Measurements from ENCODE around the gene KRT80.

The KRT80 gene

DNA sequence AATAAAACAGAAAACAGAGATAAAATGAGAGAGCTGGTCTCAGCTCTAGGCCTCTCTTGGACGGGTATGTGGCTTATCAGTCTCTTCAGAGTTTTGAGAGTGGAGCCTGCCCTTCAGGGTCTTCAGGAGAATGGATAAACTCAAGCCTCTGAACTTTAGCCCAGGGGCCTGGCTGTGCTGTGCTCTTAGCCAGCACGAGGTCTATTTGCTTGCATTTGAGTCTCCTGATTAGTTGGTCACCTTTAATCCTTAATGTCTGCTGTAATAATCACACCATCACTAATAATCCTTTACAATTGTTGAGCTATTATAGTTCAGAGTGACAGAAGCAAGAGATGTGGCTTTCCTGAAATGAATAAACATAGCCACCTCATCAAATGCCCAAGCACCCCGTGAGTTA lies 24.3 kb downstream of the KRT80 start:
- H3K4me3 ChIP-seq (ENCODE audit: low read length): no peak overlapping the region
- DNase-seq (ENCODE audit: low read depth, low spot score): no peak

- no peak for DNase-seq (ENCODE audit: low read depth, low spot score)
- no peak overlapping the region for H3K4me3 ChIP-seq (ENCODE audit: low read length)
Observed at GRCh38 chr12:52166672-52167071, 25.1 kb downstream of the KRT80 start.

DNA sequence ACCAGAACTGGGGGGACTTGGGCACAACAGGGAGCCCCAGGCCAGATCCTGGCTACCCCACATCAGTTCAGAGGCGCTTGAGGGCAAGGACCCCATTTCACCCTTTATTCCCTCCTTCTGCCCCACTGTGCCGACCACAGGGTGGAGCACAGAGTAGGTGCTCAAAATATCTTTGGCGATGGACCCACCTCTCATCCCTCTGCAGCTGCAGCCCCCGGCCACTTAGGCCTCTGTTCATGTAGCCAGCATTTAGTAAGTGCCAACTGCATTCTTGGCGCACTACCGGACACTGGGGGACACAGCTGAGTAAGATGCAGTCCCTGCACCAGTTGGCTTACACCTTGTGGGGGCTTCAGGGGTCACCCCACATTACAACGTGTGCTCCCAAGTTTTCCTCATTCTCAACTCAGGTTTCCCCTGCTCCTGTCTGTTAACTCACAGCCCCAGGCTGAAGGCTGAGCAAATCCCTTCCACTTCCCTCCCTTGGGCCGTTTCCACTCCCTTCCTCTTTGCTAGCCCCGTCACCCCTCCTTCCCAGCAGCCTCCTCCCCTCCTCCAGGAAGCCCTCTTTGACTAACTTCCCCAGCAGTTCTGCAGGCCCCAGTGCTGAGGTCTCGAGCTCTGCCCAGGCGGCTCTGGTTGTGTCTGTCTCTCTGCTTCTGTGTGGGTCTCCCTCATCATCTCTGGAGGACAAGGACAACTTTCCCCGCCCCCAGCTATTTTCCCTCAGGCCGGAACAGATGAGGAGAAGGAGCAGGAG lies 26.5 kb downstream of the KRT80 start:
- DNase-seq (ENCODE audit: low read depth, low spot score): no peak
- H3K4me3 ChIP-seq (ENCODE audit: low read length): no peak overlapping the region

- no peak for DNase-seq (ENCODE audit: low read depth, low spot score)
- H3K4me3 ChIP-seq (ENCODE audit: low read length): no peak overlapping the region
Observed at GRCh38 chr12:52164624-52165023, 27.2 kb downstream of the KRT80 start.

- DNase-seq (ENCODE audit: low read depth, low spot score): no peak
- H3K4me3 ChIP-seq (ENCODE audit: low read length): no peak overlapping the region
Observed at GRCh38 chr12:52162981-52163380, 28.8 kb downstream of the KRT80 start.

DNA sequence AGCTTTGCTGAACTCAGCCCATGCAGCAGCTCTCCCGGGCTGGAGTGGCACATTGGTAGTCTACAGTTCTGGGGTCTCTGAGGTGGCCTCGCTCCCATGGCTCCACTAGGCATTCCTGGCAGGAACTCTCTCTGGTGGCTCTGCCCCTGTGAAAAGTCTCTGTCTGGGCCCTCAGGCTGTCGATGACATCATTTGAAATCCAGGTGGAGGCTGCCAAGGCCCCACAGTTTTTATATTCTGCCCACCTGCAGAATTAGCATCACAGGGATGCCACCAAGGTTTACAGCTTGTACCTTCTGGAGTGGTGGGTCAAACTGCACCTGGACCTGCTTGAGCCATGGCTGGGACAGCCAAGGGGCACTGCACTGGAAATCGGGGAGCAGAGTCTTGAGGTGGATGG lies 31.6 kb downstream of the KRT80 start:
- DNase-seq (ENCODE audit: low read depth, low spot score): no peak
- H3K4me3 ChIP-seq (ENCODE audit: low read length): no peak overlapping the region

DNA sequence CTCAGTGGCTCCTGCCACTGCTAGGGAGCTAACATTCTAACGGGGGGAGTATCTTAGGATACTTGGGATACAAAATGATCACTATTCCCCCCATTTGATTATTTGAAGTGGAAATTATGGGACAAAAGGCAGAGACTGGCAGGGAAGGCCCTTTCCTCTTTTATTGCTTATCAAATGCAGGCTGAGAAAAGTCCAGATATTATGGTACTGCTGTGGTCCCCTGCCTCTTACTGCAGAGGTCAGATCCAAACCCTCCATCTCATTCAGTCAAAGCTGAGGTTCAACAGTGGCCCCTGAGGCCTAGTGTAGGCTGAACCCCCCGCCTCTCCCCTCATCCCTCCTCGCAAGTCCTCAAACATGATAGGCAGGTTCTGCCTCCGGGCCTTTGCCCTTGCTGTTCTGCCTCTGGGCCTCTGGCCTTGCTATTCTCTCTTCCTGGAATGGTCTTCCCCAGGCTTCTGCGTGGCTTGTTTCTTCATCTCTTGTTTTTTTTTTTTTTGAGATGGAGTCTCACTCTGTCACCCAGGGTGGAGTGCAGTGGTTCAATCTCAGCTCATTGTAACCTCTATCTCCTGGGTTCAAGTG lies 34.2 kb downstream of the KRT80 start:
- H3K4me3 ChIP-seq (ENCODE audit: low read length): no peak overlapping the region
- DNase-seq (ENCODE audit: low read depth, low spot score): no peak

GRCh38 chr12:52156757-52157565 lies 34.9 kb downstream of the KRT80 start:
- no peak overlapping the region for H3K4me3 ChIP-seq (ENCODE audit: low read length)
- DNase-seq (ENCODE audit: low read depth, low spot score): peak; percentile 27

GRCh38 chr12:52156311-52156710 lies 35.5 kb downstream of the KRT80 start:
- DNase-seq (ENCODE audit: low read depth, low spot score): no peak
- no peak overlapping the region for H3K4me3 ChIP-seq (ENCODE audit: low read length)

DNA sequence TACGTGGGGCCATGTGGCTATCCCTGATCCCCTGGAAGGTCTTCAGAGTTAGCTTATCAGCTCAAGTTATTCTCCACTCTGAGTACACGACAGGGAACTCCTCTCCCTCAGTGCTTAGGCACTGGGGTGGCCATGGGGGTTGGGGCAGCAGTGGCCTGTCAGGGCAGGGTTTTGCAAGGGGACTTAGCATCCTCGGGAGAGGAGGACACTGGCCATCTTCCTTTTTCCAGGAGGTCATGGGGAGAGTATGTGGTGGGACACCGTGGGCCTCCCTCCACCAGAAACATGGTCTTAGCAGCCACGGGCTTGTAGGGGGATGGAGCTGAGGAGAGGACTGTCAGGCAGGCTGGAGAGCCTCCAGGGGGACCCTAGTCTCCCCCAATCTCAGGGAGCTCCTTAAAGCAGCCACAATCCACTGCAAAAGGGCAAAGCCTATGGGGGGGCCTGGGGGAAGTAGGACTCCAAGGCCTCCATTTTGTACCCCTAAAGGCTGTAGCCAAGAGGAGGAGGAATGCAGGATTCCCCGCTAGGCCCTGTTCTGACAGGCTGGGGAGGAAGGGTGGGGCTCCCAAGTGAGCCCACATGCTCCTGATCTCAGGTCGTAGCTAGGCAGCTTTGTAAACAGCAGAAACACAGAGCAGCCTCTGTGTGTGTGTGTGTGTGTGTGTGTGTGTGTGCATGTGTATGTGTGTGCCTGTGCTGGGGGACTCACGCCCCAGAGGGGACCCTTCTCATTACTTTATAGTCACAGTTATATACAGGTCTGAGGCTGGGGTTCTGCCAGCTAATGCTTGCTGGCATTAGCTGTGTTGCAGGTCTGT lies 36.6 kb downstream of the KRT80 start:
- no peak overlapping the region for H3K4me3 ChIP-seq (ENCODE audit: low read length)
- no peak for DNase-seq (ENCODE audit: low read depth, low spot score)

DNA sequence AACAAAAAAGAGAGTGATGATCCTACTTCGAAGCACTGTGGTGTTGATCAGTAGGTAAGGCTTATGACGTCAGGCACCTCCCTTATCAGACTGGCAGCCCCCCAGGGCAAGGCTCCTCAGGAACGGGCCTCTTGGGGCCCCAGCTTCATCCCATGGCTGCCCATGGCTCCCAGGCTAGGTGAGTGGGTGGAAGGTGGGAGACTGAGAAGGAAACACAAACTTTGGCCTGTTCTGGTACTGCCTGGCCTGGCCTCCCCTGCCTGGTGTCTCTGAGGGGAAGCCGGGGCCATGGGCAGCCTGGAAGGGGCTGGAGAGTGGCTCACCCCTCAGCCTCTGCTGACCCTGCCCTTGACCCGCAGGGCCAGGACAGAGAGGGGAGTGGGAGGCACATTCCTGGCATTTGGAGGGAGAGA lies 38.9 kb downstream of the KRT80 start:
- H3K4me3 ChIP-seq (ENCODE audit: low read length): no peak overlapping the region
- DNase-seq (ENCODE audit: low read depth, low spot score): no peak

- H3K4me3 ChIP-seq (ENCODE audit: low read length): peak overlapping the region; percentile 31; the same call in 1 of the 2 replicates
- DNase-seq (ENCODE audit: low read depth, low spot score): peak; percentile 22
Observed at GRCh38 chr12:52151837-52152783, 39.7 kb downstream of the KRT80 start.

DNA sequence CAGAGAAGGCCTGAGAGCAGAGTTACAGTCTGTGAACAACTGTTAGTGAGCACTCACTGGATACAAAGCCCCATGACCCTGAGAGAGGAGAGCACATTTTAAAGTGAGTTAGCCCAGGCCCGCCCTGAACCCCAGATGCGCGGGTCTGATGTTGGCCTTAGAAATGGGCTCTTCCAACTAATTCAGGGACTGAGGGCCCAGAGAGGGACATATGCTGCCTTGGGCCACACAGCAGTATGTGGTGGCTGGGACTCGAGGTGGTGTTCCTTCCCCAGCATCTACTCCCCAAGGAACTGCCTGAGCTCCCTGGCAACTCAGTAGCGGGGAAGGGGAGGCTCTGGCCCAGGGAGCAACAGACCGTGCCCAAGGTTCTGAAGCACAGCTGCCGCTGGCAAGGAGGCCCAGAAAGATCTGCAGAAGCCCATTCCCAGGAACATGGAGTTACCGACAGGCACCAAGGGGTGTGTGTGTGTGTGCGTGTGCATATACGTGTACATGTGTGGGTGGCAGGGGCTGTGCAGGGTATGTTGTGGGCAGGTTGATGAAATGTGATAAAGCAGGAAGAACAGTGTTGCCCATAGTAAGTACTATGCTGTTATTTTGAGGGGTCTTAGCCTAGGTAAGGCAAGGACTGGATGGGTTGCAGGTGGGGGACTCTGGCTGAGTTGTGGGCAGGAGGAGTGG lies 40.5 kb downstream of the KRT80 start:
- no peak for DNase-seq (ENCODE audit: low read depth, low spot score)
- no peak overlapping the region for H3K4me3 ChIP-seq (ENCODE audit: low read length)

DNA sequence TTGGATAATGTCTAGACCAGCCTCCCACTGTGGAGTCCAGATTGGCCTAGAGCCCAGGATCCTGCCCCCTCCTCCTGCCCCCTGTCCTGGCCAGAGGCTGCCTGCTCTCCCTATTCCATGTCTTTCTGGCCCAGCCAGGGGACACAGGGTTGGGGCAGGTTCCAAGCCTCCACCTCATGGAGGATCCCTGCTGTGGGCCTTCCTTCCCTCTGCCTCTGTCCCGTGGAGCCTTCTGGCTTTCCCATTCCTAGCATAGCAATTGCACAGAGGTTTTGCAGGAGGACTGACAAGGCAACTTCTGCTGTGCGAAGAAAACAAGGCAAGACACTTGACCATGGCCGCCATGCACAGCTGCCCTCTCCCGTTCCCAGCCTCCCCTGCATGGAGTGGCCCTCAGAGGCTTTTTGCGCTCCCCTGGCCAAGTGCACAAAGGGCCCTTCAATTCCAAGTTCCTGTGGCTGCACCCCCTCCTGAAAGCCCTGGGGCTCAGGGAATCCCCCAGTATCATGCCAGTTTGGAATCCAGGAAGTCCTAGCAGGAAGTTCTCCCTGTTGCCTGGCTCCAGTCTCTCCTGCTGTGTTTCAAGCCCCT lies 42.1 kb downstream of the KRT80 start:
- no peak overlapping the region for H3K4me3 ChIP-seq (ENCODE audit: low read length)
- DNase-seq (ENCODE audit: low read depth, low spot score): no peak

GRCh38 chr12:52149182-52149641 lies 42.6 kb downstream of the KRT80 start:
- H3K4me3 ChIP-seq (ENCODE audit: low read length): no peak overlapping the region
- DNase-seq (ENCODE audit: low read depth, low spot score): no peak

GRCh38 chr12:52148464-52149181 lies 43.2 kb downstream of the KRT80 start:
- no peak for DNase-seq (ENCODE audit: low read depth, low spot score)
- H3K4me3 ChIP-seq (ENCODE audit: low read length): no peak overlapping the region

DNA sequence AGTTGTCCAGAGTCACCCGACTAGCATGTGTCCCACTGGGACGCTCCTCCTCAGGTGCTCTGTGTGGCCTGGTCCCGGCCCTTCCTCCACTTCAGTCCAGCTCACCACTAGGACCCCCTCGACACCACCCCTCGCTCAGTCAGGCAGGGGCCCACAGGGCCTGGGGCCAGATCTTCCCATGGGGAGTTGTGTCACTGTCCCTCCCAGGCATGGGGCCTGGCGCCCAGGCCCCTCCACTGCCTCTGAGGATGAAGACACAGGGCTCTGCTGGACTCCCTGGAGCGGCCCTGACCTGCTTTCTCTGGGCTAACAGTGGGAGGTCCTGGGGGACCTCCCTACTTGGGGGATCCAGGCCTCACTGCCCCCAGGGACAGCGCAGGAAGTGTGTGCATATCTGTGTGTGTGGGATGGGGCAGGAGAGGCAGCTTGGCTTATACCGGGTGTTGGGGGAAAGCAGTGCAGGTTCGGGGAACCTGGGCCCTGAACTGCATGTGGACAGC lies 43.8 kb downstream of the KRT80 start:
- DNase-seq (ENCODE audit: low read depth, low spot score): no peak
- no peak overlapping the region for H3K4me3 ChIP-seq (ENCODE audit: low read length)

All from Jurkat, Clone E6-1 (cell line).